GM12878 (cell line): ENCODE measurements around the gene ABHD14A.

Experiments
- NFYB ChIP-seq: IDR thresholded peaks from 2 replicates; pipeline ENCODE4 v1.6.1; 2011; ENCODE audit warnings: low read depth, mild to moderate bottlenecking, low read length, improper control_type of control experiment, moderate library complexity; ENCODE audit not compliant: insufficient read depth
- TF ChIP-seq, protein P1 (sequence below), 3 experiments: IDR thresholded peaks in 2 of 3; conservative IDR thresholded peaks in 1 of 3; 2 replicates each; pipeline ENCODE4 v1.5.1; 2011; ENCODE audit warnings: low read depth in 3 of 3, low read length in 3 of 3, mild to moderate bottlenecking in 3 of 3, control low read depth in 2 of 3, moderate library complexity in 2 of 3, inconsistent platforms in 1 of 3, mixed read lengths in 1 of 3; ENCODE audit not compliant: control insufficient read depth in 2 of 3, insufficient read depth in 1 of 3; ENCODE audit errors: extremely low read depth in 1 of 3
- TF ChIP-seq, protein P2 (sequence below): IDR thresholded peaks from 2 replicates; pipeline ENCODE4 v1.6.1; 2012; ENCODE audit warnings: mild to moderate bottlenecking, low read depth, low read length

DNA sequence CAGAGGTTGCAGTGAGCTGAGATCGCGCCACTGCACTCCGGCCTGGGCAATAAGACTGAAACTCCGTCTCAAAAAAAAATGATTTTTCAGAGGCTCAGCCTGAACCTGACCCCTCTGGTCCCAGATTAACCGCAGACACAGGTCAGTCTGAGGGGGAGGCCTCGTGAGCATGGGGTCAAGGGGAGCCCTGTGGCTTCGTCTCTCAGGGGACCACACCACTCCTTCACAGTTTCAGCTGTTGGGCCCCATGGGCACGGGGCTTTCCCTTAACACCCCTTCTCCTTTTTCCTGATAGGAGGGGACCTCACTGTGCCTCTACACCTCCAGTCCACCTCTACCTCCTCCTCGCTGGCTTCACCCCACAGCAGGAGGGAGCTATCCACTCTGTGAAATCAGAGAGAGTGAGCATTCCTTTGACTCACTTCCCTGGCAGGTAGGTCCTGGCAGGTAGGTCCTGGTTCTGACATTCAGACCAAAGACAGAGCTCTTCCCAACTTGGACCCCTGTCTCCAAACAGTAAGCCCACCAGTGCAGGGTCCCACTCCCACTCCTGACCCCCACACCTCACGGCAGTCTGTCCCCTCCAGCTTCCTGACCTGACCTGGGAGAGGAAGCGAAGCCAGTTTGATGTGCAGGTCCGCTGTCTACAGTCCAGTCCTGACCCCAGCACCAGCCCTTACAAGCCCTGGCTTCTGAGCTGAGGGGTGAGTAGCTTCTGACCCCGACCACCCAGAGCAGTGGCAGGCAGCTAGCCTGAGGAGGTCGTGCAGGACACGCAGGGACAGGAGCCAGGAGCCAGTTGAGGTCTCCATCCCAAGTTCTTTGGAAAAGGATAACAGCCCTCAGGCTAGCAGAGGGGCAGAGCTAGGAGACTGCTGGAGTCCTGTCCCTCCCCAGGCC is 42.1 kb upstream of the ABHD14A start:
- no peak for TF ChIP-seq NFYB
- TF ChIP-seq, protein P1, sequence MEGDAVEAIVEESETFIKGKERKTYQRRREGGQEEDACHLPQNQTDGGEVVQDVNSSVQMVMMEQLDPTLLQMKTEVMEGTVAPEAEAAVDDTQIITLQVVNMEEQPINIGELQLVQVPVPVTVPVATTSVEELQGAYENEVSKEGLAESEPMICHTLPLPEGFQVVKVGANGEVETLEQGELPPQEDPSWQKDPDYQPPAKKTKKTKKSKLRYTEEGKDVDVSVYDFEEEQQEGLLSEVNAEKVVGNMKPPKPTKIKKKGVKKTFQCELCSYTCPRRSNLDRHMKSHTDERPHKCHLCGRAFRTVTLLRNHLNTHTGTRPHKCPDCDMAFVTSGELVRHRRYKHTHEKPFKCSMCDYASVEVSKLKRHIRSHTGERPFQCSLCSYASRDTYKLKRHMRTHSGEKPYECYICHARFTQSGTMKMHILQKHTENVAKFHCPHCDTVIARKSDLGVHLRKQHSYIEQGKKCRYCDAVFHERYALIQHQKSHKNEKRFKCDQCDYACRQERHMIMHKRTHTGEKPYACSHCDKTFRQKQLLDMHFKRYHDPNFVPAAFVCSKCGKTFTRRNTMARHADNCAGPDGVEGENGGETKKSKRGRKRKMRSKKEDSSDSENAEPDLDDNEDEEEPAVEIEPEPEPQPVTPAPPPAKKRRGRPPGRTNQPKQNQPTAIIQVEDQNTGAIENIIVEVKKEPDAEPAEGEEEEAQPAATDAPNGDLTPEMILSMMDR (IDR thresholded peaks at IDR 0.05 in 2 of 3, conservative IDR thresholded peaks at IDR 0.05 in 1 of 3; ENCODE audit: control insufficient read depth in 2 of 3, extremely low read depth in 1 of 3, insufficient read depth in 1 of 3, low read depth in 3 of 3, low read length in 3 of 3) = no peak
- TF ChIP-seq, protein P2, sequence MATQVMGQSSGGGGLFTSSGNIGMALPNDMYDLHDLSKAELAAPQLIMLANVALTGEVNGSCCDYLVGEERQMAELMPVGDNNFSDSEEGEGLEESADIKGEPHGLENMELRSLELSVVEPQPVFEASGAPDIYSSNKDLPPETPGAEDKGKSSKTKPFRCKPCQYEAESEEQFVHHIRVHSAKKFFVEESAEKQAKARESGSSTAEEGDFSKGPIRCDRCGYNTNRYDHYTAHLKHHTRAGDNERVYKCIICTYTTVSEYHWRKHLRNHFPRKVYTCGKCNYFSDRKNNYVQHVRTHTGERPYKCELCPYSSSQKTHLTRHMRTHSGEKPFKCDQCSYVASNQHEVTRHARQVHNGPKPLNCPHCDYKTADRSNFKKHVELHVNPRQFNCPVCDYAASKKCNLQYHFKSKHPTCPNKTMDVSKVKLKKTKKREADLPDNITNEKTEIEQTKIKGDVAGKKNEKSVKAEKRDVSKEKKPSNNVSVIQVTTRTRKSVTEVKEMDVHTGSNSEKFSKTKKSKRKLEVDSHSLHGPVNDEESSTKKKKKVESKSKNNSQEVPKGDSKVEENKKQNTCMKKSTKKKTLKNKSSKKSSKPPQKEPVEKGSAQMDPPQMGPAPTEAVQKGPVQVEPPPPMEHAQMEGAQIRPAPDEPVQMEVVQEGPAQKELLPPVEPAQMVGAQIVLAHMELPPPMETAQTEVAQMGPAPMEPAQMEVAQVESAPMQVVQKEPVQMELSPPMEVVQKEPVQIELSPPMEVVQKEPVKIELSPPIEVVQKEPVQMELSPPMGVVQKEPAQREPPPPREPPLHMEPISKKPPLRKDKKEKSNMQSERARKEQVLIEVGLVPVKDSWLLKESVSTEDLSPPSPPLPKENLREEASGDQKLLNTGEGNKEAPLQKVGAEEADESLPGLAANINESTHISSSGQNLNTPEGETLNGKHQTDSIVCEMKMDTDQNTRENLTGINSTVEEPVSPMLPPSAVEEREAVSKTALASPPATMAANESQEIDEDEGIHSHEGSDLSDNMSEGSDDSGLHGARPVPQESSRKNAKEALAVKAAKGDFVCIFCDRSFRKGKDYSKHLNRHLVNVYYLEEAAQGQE = no peak
